H9 (cell line): ENCODE results near the gene OR6K3. TPM values are rescaled to one million over a fixed set of nuclear protein-coding genes. Genes with fewer than 3 reads are reported as not detected.
A peak's percentile ranks its signal among the peaks of the same experiment; 100 is the strongest.

Source experiments
- DNase-seq: peaks from one replicate; pipeline ENCODE4 v3.0.0-alpha.2; 2017
- H2AFZ ChIP-seq: one replicate; pipeline ENCODE4 v1.6.1; 2013; ENCODE audit warnings: mild to moderate bottlenecking, low read length, control low read depth, moderate library complexity
- H2AK5ac ChIP-seq: 2 replicates; pipeline ENCODE4 v1.6.1; 2013; ENCODE audit warnings: low read length, control low read depth, mixed read lengths; ENCODE audit not compliant: insufficient read length
- H2BK120ac ChIP-seq: one replicate; pipeline ENCODE4 v1.6.1; 2013; ENCODE audit warnings: low read depth, mild to moderate bottlenecking, low read length, control low read depth, inconsistent platforms; ENCODE audit not compliant: poor library complexity, severe bottlenecking
- H2BK12ac ChIP-seq: 2 replicates; pipeline ENCODE4 v1.6.1; 2013; ENCODE audit warnings: low read length, control low read depth, mixed read lengths, low read depth; ENCODE audit not compliant: insufficient read length
- H2BK15ac ChIP-seq: 2 replicates; pipeline ENCODE4 v1.6.1; 2013; ENCODE audit warnings: low read depth, low read length, control low read depth
- H2BK20ac ChIP-seq: one replicate; pipeline ENCODE4 v1.6.1; 2013; ENCODE audit warnings: low read depth, mild to moderate bottlenecking, low read length, control low read depth, inconsistent platforms; ENCODE audit not compliant: poor library complexity, severe bottlenecking
- H2BK5ac ChIP-seq: 2 replicates; pipeline ENCODE4 v1.6.1; 2013; ENCODE audit warnings: low read length, control low read depth, mixed read lengths; ENCODE audit not compliant: insufficient read length
- H3K14ac ChIP-seq: 2 replicates; pipeline ENCODE4 v1.6.1; 2013; ENCODE audit warnings: low read length, control low read depth; ENCODE audit not compliant: insufficient read depth
- H3K18ac ChIP-seq: 2 replicates; pipeline ENCODE4 v1.6.1; 2013; ENCODE audit warnings: low read depth, mild to moderate bottlenecking, mixed read lengths, low read length, control low read depth; ENCODE audit not compliant: insufficient read length
- H3K23ac ChIP-seq: 2 replicates; pipeline ENCODE4 v1.6.1; 2013; ENCODE audit warnings: low read length, control low read depth, mixed read lengths, low read depth; ENCODE audit not compliant: insufficient read length
- H3K23me2 ChIP-seq: 2 replicates; pipeline ENCODE4 v1.6.1; 2013; ENCODE audit warnings: low read depth, mild to moderate bottlenecking, mixed read lengths, low read length, control low read depth; ENCODE audit not compliant: insufficient read length, poor library complexity, severe bottlenecking
- H3K27ac ChIP-seq: 2 replicates; pipeline ENCODE4 v1.5.1; 2013; ENCODE audit warnings: low read length, control low read depth, mixed read lengths, low read depth; ENCODE audit not compliant: insufficient read length
- H3K27me3 ChIP-seq: 2 replicates; pipeline ENCODE4 v1.6.1; 2013; ENCODE audit warnings: low read length, control low read depth, inconsistent platforms; ENCODE audit not compliant: insufficient read depth
- H3K4ac ChIP-seq: 2 replicates; pipeline ENCODE4 v1.6.1; 2013; ENCODE audit warnings: low read depth, mild to moderate bottlenecking, control low read depth, inconsistent platforms, low read length, moderate library complexity
- H3K4me1 ChIP-seq: 2 replicates; pipeline ENCODE4 v1.6.1; 2013; ENCODE audit warnings: low read length, control low read depth, inconsistent platforms; ENCODE audit not compliant: insufficient read depth
- H3K4me2 ChIP-seq: 2 replicates; pipeline ENCODE4 v1.6.1; 2013; ENCODE audit warnings: low read length, control low read depth, mixed read lengths; ENCODE audit not compliant: insufficient read length, insufficient read depth
- H3K56ac ChIP-seq: 2 replicates; pipeline ENCODE4 v1.6.1; 2013; ENCODE audit warnings: low read depth, mild to moderate bottlenecking, mixed read lengths, low read length, control low read depth; ENCODE audit not compliant: insufficient read length
- H3K79me1 ChIP-seq: 2 replicates; pipeline ENCODE4 v1.6.1; 2013; ENCODE audit warnings: low read depth, mild to moderate bottlenecking, moderate library complexity, low read length, control low read depth, inconsistent platforms; ENCODE audit not compliant: insufficient read depth, poor library complexity, severe bottlenecking
- H3K79me2 ChIP-seq: 2 replicates; pipeline ENCODE4 v1.6.1; 2013; ENCODE audit warnings: low read length, control low read depth, inconsistent platforms; ENCODE audit not compliant: insufficient read depth
- H3K9ac ChIP-seq: 2 replicates; pipeline ENCODE4 v1.6.1; 2013; ENCODE audit warnings: low read length, control low read depth, mixed read lengths; ENCODE audit not compliant: insufficient read length; ENCODE audit errors: extremely low read depth
- H3K9me3 ChIP-seq: one replicate; pipeline ENCODE4 v1.6.1; 2013; ENCODE audit warnings: low read depth, low read length, inconsistent platforms; ENCODE audit not compliant: control insufficient read depth
- H3T11ph ChIP-seq: one replicate; pipeline ENCODE4 v1.6.1; 2013; ENCODE audit warnings: mild to moderate bottlenecking, low read length, control low read depth, inconsistent platforms
- H4K20me1 ChIP-seq: one replicate; pipeline ENCODE4 v1.6.1; 2013; ENCODE audit not compliant: control insufficient read depth, insufficient read length, insufficient read depth
- H4K5ac ChIP-seq: 2 replicates; pipeline ENCODE4 v1.6.1; 2013; ENCODE audit warnings: low read depth, mild to moderate bottlenecking, mixed read lengths, low read length, control low read depth; ENCODE audit not compliant: insufficient read length
- H4K8ac ChIP-seq: replicated peaks from 2 replicates; pipeline ENCODE4 v1.6.1; 2013; ENCODE audit warnings: low read length, control low read depth, mixed read lengths, low read depth; ENCODE audit not compliant: insufficient read length
- H4K91ac ChIP-seq: 2 replicates; pipeline ENCODE4 v1.6.1; 2013; ENCODE audit warnings: low read depth, mild to moderate bottlenecking, moderate library complexity, mixed read lengths, low read length, control low read depth; ENCODE audit not compliant: insufficient read length
- H3K27ac Mint-ChIP-seq, 3 experiments: 2 replicates in 2 of 3; 3 replicates in 1 of 3; pipeline ENCODE4 v1.8.0; 2020 to 2021; ENCODE audit warnings: mixed read lengths in 3 of 3, mild to moderate bottlenecking in 1 of 3, moderate library complexity in 1 of 3
- H3K27me3 Mint-ChIP-seq: 2 replicates; pipeline ENCODE4 v1.8.0; 2021; ENCODE audit warnings: low read depth, mild to moderate bottlenecking, moderate library complexity, mixed read lengths
- H3K36me3 Mint-ChIP-seq, 3 experiments: 2 replicates in 2 of 3; 3 replicates in 1 of 3; pipeline ENCODE4 v1.8.0; 2020 to 2021; ENCODE audit warnings: low read depth in 3 of 3, mixed read lengths in 3 of 3; ENCODE audit not compliant: insufficient read depth in 1 of 3
- H3K4me1 Mint-ChIP-seq, 2 experiments: 2 replicates each; pipeline ENCODE4 v1.8.0; 2020; ENCODE audit warnings: mixed read lengths in 2 of 2
- H3K4me3 Mint-ChIP-seq, 2 experiments: 2 replicates in 1 of 2; 3 replicates in 1 of 2; pipeline ENCODE4 v1.8.0; 2020 to 2021; ENCODE audit warnings: mild to moderate bottlenecking in 2 of 2, mixed read lengths in 2 of 2, moderate library complexity in 1 of 2
- H3K9me3 Mint-ChIP-seq, 2 experiments: 2 replicates in 1 of 2; 3 replicates in 1 of 2; pipeline ENCODE4 v1.8.0; 2020; ENCODE audit warnings: mild to moderate bottlenecking in 2 of 2, mixed read lengths in 2 of 2, moderate library complexity in 1 of 2
- CTCF ChIP-seq: fragments of 200-600 bp; sonication (generic); conservative IDR thresholded peaks from 3 replicates; pipeline ENCODE4 v1.8.0; 2021; ENCODE audit warnings: antibody characterized with exemption, mild to moderate bottlenecking
- WGBS: extraction: QIAGEN DNeasy Blood & Tissue Kit; methylation state at CpG from one replicate; pipeline ENCODE4 v1.1.7; 2013; ENCODE audit warnings: missing lambda C conversion rate, low lambda C conversion rate, mixed read lengths; ENCODE audit not compliant: insufficient read length; ENCODE audit errors: extremely low coverage; 5-methylcytosine and 5-hydroxymethylcytosine counted together
- total RNA-seq: library from RNA; stranded (reverse); gene quantifications from 2 replicates; pipeline ENCODE4 v1.2.1, GENCODE V29; 2021

OR6K3 gene
- total RNA-seq, 1 experiment from 2014 or later = not detected

- Histone ChIP-seq H3K27me3 (no peaks in the 10 kb centered on the region), H4K5ac (no peak overlapping the region), H3K9ac (no peak overlapping the region), H3K14ac (no peak overlapping the region), H2AFZ (no peak overlapping the region), H4K20me1 (no peaks in the 10 kb centered on the region), H2AK5ac (no peak overlapping the region), H3K4ac (no peak overlapping the region), H2BK15ac (no peak overlapping the region), H4K91ac (no peak overlapping the region), H3K23ac (no peak overlapping the region), H2BK12ac (no peak overlapping the region), H2BK120ac (no peak overlapping the region), H3K27ac (no peak overlapping the region), H3K9me3 (no peaks in the 10 kb centered on the region), H3K23me2 (no peaks in the 10 kb centered on the region), H3T11ph (no peak overlapping the region), H3K56ac (no peak overlapping the region), H3K4me1 (no peaks in the 10 kb centered on the region), H3K79me2 (no peaks in the 10 kb centered on the region), H2BK20ac (no peak overlapping the region), H3K4me2 (no peak overlapping the region), H2BK5ac (no peak overlapping the region), H4K8ac (no peak overlapping the region), H3K79me1 (no peaks in the 10 kb centered on the region), H3K18ac (no peak overlapping the region)
- no peak for DNase-seq
- Mint-ChIP-seq H3K36me3 (no peaks in the 10 kb centered on the region), H3K27me3 (no peaks in the 10 kb centered on the region; the same call in 1 of the 2 replicates), H3K4me1 (no peaks in the 10 kb centered on the region), H3K4me3 (no peak overlapping the region), H3K27ac (peak overlapping the region in 1 of 3 experiments; percentile 30; a peak in 1 of 7 replicates), H3K9me3 (no peaks in the 10 kb centered on the region)
- WGBS = no CpG with 5 or more reads among the region's 2 CpGs
- no peak for TF ChIP-seq CTCF
Observed at GRCh38 chr1:158706096-158706495, 14.4 kb downstream of the OR6K3 start.
